ENCODE measurements around the gene NRSN1. TPM values are rescaled to one million over a fixed set of nuclear protein-coding genes. Genes with fewer than 3 reads are reported as not detected.

Gene NRSN1
- total RNA-seq, 4 donors from 2014 or later, result 0.34 TPM; not detected in 3

DNA sequence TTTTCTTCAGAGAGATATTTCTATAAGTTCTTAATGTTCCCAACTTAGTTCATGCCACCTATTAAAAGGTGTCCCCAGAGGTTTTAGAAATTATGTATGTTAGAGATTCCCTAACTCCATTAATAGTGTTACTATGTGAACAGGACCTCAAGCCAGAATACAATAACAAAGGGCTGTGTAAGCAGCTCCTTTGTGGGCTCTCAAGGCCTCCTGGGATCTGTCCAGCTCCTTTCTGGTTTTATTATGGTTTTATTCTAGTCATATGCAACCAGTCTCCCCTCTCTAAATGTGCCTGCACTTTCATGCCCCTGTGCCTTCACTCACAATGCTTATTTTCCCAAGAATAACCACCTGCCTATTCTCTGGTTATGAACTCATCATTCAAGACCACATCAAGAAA is 22.7 kb downstream of the NRSN1 start:
- TF ChIP-seq, protein P1, sequence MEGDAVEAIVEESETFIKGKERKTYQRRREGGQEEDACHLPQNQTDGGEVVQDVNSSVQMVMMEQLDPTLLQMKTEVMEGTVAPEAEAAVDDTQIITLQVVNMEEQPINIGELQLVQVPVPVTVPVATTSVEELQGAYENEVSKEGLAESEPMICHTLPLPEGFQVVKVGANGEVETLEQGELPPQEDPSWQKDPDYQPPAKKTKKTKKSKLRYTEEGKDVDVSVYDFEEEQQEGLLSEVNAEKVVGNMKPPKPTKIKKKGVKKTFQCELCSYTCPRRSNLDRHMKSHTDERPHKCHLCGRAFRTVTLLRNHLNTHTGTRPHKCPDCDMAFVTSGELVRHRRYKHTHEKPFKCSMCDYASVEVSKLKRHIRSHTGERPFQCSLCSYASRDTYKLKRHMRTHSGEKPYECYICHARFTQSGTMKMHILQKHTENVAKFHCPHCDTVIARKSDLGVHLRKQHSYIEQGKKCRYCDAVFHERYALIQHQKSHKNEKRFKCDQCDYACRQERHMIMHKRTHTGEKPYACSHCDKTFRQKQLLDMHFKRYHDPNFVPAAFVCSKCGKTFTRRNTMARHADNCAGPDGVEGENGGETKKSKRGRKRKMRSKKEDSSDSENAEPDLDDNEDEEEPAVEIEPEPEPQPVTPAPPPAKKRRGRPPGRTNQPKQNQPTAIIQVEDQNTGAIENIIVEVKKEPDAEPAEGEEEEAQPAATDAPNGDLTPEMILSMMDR (IDR thresholded peaks at IDR 0.05; ENCODE audit: low read depth), result no peak

DNA sequence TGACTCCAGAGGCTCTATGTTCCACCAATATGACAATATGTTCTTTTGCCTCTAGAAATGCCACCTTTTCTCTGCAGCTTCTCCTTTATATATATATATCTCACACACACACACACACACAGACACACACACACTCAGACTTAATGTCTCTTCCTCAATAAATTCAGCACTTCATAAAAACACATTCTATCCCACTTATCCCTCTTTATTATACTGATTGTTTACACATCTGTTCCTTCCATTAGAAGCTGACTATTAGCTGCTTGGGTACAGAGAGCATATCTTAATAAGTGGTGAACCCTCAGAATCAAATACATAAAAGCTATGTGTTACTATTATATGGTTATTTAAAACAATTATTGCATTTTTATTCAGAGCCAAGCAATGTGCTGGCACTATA is 23.3 kb downstream of the NRSN1 start:
- TF ChIP-seq, protein P1 (IDR thresholded peaks at IDR 0.05; ENCODE audit: low read depth), result no peak

DNA sequence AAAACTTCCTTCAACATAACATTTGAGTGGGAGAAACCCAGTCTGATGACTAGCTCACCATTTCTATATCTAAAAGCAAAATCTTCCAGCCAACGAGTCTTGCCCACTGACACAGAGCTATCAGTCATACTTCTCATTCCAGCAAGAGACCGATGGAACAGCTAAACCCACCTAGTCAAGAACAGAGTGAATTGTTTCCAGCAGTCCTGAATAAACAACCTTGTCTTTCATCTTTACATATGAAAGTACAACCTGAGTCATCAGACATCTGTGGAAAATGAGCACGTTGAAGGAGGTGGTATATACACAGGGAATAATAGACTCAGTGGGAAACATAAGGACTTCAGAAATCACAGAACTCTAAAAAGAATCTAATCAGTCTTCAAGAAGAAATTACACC is 23.8 kb downstream of the NRSN1 start:
- TF ChIP-seq, protein P1 (IDR thresholded peaks at IDR 0.05; ENCODE audit: low read depth), result no peak

DNA sequence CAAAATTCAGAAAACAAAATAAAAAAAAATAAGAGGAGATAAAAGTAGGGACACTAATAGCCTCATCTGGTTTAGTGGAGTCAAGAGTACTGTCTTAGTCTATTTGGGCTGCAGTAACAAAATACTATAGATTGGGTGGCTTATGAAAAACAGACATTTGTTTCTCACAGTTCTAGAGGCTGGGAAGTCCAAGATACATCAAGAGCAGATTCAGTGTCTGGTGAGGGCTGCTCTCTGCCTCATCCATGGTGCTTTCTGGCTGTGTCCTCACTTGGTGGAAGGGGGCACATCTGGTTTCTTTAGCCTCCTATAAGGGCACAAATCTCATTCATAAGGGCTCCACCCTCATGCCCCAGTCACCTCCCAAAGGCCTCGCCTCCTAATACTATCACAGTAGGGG is 26.0 kb downstream of the NRSN1 start:
- TF ChIP-seq, protein P1 (IDR thresholded peaks at IDR 0.05; ENCODE audit: low read depth), result no peak

DNA sequence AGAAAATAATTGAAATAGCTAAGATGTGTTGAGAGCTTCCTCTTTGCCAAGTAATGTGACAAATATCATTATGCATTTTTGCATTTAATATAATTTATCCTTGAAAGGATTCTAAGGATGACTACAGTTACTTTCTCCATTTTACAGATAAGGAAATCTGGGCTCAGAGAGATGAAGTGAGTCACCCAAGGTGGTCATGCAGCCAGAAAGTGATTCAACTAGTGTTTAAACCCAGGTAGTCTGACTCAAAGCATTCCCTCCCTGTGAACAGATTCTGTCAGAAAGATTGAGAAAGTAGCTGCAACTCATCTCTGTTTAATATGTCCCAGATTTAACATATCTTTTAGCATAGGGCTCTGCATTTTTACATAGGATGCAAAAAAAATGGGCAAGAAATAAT is 28.1 kb downstream of the NRSN1 start:
- TF ChIP-seq, protein P1 (IDR thresholded peaks at IDR 0.05; ENCODE audit: low read depth), result no peak

DNA sequence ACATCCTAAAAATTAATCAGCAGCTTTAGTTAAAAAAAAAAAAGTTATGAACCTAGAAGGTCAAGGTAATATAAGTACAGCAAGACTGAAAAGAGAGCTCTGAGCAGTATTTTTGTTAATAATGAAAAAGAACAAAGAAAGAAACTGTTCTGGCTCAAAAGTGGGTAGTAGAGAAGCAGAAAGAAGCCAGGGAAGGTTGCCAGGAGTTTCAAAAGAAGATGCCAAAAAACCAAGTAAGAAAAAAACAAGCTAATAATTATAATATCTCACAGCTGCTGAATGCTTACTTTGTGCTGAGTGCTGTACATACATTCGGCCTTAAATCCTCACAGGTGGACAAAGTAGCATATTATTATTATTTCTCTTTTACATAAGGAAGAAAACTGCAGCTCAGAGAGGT is 31.9 kb downstream of the NRSN1 start:
- TF ChIP-seq, protein P1 (IDR thresholded peaks at IDR 0.05; ENCODE audit: low read depth), result no peak

DNA sequence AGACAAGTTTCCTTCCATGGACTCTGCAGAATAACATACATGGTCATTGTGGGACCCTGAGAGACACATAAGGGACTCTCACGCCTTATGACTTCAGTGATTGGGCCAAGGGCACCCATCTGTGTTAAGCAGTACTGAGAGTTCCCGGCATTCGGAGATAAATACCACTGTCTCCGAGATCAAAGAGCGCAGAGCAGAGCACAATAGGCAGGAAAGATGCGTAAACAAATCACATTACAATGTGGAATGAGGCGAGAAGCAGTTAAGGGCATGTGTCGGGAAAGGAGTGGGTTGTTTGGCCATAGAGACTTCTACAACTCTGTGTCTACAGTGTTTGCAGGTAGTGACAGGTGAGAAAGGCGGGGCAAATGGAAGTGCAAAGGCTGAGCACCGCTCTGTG is 57.6 kb downstream of the NRSN1 start:
- TF ChIP-seq, protein P1 (IDR thresholded peaks at IDR 0.05; ENCODE audit: low read depth), result no peak

Measured in subcutaneous adipose tissue (tissue), 4 donors.